GM12878 (cell line): ENCODE measurements around the gene PPP2R5B. TPM values are rescaled to one million over a fixed set of nuclear protein-coding genes. Genes with fewer than 3 reads are reported as not detected.

ENCODE experiments used
- ATAC-seq: fragments of 200-7000 bp; cut with Tn5 transposase; 3 replicates; pipeline ENCODE4 v1.9.1; 2020; ENCODE audit warnings: mild to moderate bottlenecking, moderate library complexity
- BruUV-seq: library from RNA; stranded (reverse); fragments of 400-500 nt; replicated peaks from 2 replicates; lab custom pipeline; 2021; lab: Mats Ljungman, UMichigan
- CTCF ChIA-PET: fragments of 300-600 bp; sonication (Branson Sonifier 250); formaldehyde crosslinking; extraction: SDS; loops from one replicate; lab custom pipeline; 2021; ENCODE audit warnings: inconsistent platforms; lab: Yijun Ruan, JAX
- POLR2A ChIA-PET: fragments of 350-600 bp; formaldehyde crosslinking; extraction: SDS; loops from one replicate; lab custom pipeline; 2021; ENCODE audit warnings: inconsistent platforms; lab: Charles Lee
- RAD21 ChIA-PET: fragments of 300-600 bp; sonication (Branson Sonifier 250); formaldehyde crosslinking; loops from one replicate; lab custom pipeline; 2023; ENCODE audit warnings: antibody characterized with exemption; ENCODE audit not compliant: unreplicated experiment; lab: Charles Lee
- SMC1A ChIA-PET: fragments of 300-600 bp; sonication (Branson Sonifier 250); formaldehyde crosslinking; loops from one replicate; lab custom pipeline; 2023; ENCODE audit not compliant: unreplicated experiment, uncharacterized antibody; lab: Charles Lee
- DNase-seq: peaks from one replicate; pipeline ENCODE4 v3.0.0-alpha.2; 2011; ENCODE audit warnings: low read depth, low spot score
- FAIRE-seq: peaks from 3 replicates; lab custom pipeline; 2011; peaks lifted over from hg19 to GRCh38; lab: Jason Lieb, UNC
- H2AFZ ChIP-seq: 2 replicates; pipeline ENCODE4 v1.6.0; 2011; ENCODE audit warnings: low read depth, low read length, control low read depth; ENCODE audit not compliant: control insufficient read depth
- H3K27ac ChIP-seq: 2 replicates; pipeline ENCODE4 v1.5.1; 2011; ENCODE audit warnings: control low read depth; ENCODE audit not compliant: control insufficient read depth, insufficient read depth
- H3K27me3 ChIP-seq, 2 experiments: replicated peaks in 1 of 2; 2 replicates each; pipeline versions ENCODE4 v1.6.0 to v1.6.1; 2011; ENCODE audit warnings: low read length in 1 of 2; ENCODE audit not compliant: control insufficient read depth in 2 of 2, insufficient read depth in 2 of 2
- H3K36me3 ChIP-seq, 2 experiments: 2 replicates each; pipeline ENCODE4 v1.5.1; 2011; ENCODE audit warnings: low read length in 1 of 2; ENCODE audit not compliant: control insufficient read depth in 2 of 2, insufficient read depth in 2 of 2
- H3K4me1 ChIP-seq: 2 replicates; pipeline ENCODE4 v1.6.1; 2011; ENCODE audit warnings: mild to moderate bottlenecking, low read length, moderate library complexity, mixed read lengths; ENCODE audit not compliant: control insufficient read depth, insufficient read depth
- H3K4me2 ChIP-seq: 2 replicates; pipeline ENCODE4 v1.6.0; 2011; ENCODE audit warnings: control low read depth; ENCODE audit not compliant: control insufficient read depth, insufficient read depth
- H3K4me3 ChIP-seq: fragments of 200-600 bp; sonication (generic); 2 replicates; pipeline ENCODE4 v1.5.1; 2016
- H3K79me2 ChIP-seq: 2 replicates; pipeline ENCODE4 v1.6.0; 2011; ENCODE audit warnings: low read length; ENCODE audit not compliant: control insufficient read depth, insufficient read depth
- H3K9ac ChIP-seq: 2 replicates; pipeline ENCODE4 v1.8.0; 2011; ENCODE audit warnings: low read length, control low read depth, mixed read lengths; ENCODE audit not compliant: control insufficient read depth, insufficient read depth
- H3K9me3 ChIP-seq: replicated peaks from 3 replicates; pipeline ENCODE4 v1.5.1; 2011; ENCODE audit warnings: mild to moderate bottlenecking, low read length; ENCODE audit not compliant: control insufficient read depth, insufficient read depth
- H4K20me1 ChIP-seq: 2 replicates; pipeline ENCODE4 v1.6.0; 2011; ENCODE audit not compliant: control insufficient read depth, insufficient read depth
- ATF7 ChIP-seq: fragments of 450-650 bp; IDR thresholded peaks from 2 replicates; pipeline ENCODE4 v1.6.1; 2016; ENCODE audit warnings: low read depth, mild to moderate bottlenecking
- BACH1 ChIP-seq: fragments of 450-650 bp; IDR thresholded peaks from 2 replicates; pipeline ENCODE4 v1.6.1; 2017; ENCODE audit warnings: mild to moderate bottlenecking, borderline replicate concordance
- MYB ChIP-seq: fragments of 150-350 bp; IDR thresholded peaks from 2 replicates; pipeline ENCODE4 v1.6.1; 2014; ENCODE audit warnings: mild to moderate bottlenecking, low read depth, low read length, borderline replicate concordance
- NRF1 ChIP-seq: conservative IDR thresholded peaks from 2 replicates; pipeline ENCODE4 v1.6.1; 2011; ENCODE audit warnings: mild to moderate bottlenecking, low read depth, low read length, improper control_type of control experiment
- ZNF217 ChIP-seq: fragments of 450-650 bp; IDR thresholded peaks from 2 replicates; pipeline ENCODE4 v1.6.1; 2017; ENCODE audit warnings: antibody characterized with exemption, mild to moderate bottlenecking
- WGBS: methylation state at CpG from one replicate; pipeline ENCODE4 v1.1.6; 2016; ENCODE audit warnings: low lambda C conversion rate; ENCODE audit not compliant: insufficient replicate concordance, insufficient coverage; ENCODE audit errors: missing lambda C conversion rate; 5-methylcytosine and 5-hydroxymethylcytosine counted together
- in situ Hi-C: fragments of 300-500 bp; cut with MboI; formaldehyde crosslinking; loops from 9 replicates; pipeline ENCODE4 v1.14.3; 2018; ENCODE audit warnings: mixed read lengths
- intact Hi-C: fragments of 100-400 bp; cut with micrococcal nuclease; formaldehyde crosslinking; loops from one replicate; pipeline ENCODE4 v1.14.2; 2022; ENCODE audit not compliant: unreplicated experiment
- polyA plus RNA-seq, 11 experiments: library from polyadenylated mRNA; depleted of rRNA in 4 of 11; unstranded in 6 of 11; stranded (reverse) in 5 of 11; fragments of >200 nt; fragmentation: Nextera tagmentation in 4 of 11; fragmentation: Illumina TruSeq in 1 of 11; extraction: Ambion mirVana in 4 of 11; extraction: Trizol in 1 of 11; gene quantifications; 1 replicate in 1 of 11; 2 replicates in 10 of 11; pipeline versions ENCODE4 v1.2.1 to v1.2.3, GENCODE V29; 2011 to 2016; ENCODE audit warnings: inconsistent platforms in 2 of 11, missing spikeins in 2 of 11, low read depth in 1 of 11
- total RNA-seq, 4 experiments: library from RNA; depleted of rRNA in 3 of 4; stranded (reverse); fragments of >200 nt in 3 of 4; fragmentation: Illumina TruSeq in 1 of 4; extraction: Trizol in 1 of 4; gene quantifications; 2 replicates each; pipeline versions ENCODE4 v1.2.1 to v1.2.3, GENCODE V29; 2013 to 2021
- TF ChIP-seq, protein P1 (sequence below): IDR thresholded peaks from 2 replicates; pipeline ENCODE4 v1.6.1; 2011; ENCODE audit warnings: borderline replicate concordance, low read depth, mild to moderate bottlenecking, moderate library complexity, low read length; ENCODE audit not compliant: insufficient read depth, poor library complexity, severe bottlenecking
- TF ChIP-seq, protein P2 (sequence below): IDR thresholded peaks from 2 replicates; pipeline ENCODE4 v1.6.1; 2012; ENCODE audit warnings: improper control_type of control experiment, low read depth, low read length; ENCODE audit not compliant: insufficient replicate concordance

Gene PPP2R5B
- total and polyA plus RNA-seq, 10 of the 15 experiments (the other 5 are each of a cell fraction or from before 2014, with no cell fraction given) = 0.08 to 6.7 (median 2.0) TPM

DNA sequence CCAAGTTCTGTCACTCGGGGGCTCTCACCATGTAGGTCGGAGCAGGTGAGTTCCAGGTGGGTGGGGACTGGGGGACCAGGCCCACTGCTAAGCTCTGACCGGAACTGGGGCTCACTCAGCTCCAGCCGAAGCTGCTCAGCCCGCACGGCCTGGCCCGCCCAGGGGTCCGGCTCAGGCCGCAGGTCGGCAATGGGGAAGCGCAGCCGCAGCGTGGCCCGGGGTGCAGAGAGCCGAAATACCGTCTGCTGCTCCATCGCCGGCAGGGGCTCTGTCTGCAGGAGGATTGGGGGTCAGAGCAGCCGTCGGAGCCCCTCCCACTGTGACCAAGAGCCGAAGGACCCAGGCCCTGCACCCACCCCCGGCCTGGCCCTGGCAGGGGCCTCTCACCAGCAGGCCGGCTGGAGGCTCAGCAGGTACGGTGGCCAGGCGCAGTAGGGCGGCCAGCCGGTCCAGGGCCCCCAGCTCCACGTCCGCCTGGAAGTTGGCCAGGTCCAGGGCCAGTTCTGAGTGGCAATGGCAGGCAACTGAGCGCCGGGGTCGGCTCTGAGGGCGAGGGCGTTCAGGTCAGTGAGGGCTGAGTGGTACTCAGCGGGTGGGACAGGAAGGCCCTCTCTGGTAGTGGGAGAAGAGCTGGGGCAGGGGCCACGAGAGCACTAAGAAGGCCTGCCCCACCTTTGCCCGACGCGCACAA is 14.7 kb upstream of the PPP2R5B start:
- Histone ChIP-seq H3K36me3 (peaks cover 0 to 7% of the 10 kb centered on the region in 2 experiments; a peak in 3 of 4 replicates), H3K27ac (no peak overlapping the region), H3K4me1 (no peaks in the 10 kb centered on the region), H3K79me2 (no peaks in the 10 kb centered on the region), H4K20me1 (no peaks in the 10 kb centered on the region), H3K4me2 (no peak overlapping the region), H2AFZ (no peak overlapping the region), H3K9ac (no peak overlapping the region), H3K9me3 (no peaks in the 10 kb centered on the region), H3K27me3 (no peaks in the 10 kb centered on the region), H3K4me3 (no peak overlapping the region)
- ChIA-PET RAD21 (no interaction called here), CTCF (no interaction called here), POLR2A (no interaction called here), SMC1A (no interaction called here)
- DNase-seq (no peak), FAIRE-seq (no peak), ATAC-seq (no peak)
- intact Hi-C loops (no loop called here), in situ Hi-C loops (no loop called here)
- TF ChIP-seq, protein P1, sequence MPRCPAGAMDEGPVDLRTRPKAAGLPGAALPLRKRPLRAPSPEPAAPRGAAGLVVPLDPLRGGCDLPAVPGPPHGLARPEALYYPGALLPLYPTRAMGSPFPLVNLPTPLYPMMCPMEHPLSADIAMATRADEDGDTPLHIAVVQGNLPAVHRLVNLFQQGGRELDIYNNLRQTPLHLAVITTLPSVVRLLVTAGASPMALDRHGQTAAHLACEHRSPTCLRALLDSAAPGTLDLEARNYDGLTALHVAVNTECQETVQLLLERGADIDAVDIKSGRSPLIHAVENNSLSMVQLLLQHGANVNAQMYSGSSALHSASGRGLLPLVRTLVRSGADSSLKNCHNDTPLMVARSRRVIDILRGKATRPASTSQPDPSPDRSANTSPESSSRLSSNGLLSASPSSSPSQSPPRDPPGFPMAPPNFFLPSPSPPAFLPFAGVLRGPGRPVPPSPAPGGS = no peak
- TF ChIP-seq NRF1 = no peak
- no peak for TF ChIP-seq ZNF217
- BruUV-seq = no TSS peak
- WGBS = 92% methylated on average over 37 of the region's 39 CpGs

DNA sequence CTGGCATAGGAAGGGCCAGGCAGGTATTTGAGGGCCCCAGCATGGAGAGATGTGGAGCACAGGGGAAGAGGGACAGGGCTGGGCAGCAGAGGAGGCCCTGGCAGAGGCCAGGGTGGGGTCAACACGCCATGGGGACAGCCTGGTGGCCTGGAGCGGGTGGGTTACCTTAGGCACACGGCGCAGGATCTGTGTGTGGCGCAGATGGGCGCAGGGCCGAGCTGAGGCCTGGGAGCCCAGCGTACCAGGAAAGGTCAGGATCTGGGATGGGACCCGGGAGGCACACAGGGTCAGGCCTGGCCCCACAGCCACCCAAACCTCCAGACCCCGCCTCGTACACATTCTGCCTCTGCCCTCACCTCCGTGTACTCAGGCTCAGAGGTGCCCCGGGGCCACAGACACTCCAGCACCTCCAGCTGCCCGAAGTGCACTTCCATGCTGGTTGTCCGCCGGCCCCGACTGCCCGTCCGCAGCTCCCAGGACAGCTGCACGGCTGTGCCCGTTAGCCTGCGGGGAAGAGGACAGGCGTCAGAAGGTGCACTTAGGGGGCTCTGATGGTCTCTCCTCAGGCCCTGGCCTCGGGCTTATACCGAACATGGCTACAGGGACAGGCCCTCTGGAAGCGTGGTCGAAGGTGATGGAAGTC is 13.9 kb upstream of the PPP2R5B start:
- ATAC-seq (no peak), FAIRE-seq (no peak), DNase-seq (no peak)
- no peaks in the 10 kb centered on the region; the same call in 1 of the 2 replicates for H3K79me2 ChIP-seq
- H3K36me3 ChIP-seq = peaks cover 0 to 7% of the 10 kb centered on the region in 2 experiments; a peak in 3 of 4 replicates
- in situ Hi-C loops (no loop called here), intact Hi-C loops (no loop called here)
- SMC1A ChIA-PET = no interaction called here
- BruUV-seq = no TSS peak
- H3K27me3 ChIP-seq = no peaks in the 10 kb centered on the region
- no peaks in the 10 kb centered on the region for H4K20me1 ChIP-seq
- RAD21 ChIA-PET = no interaction called here
- no peak overlapping the region for H2AFZ ChIP-seq
- POLR2A ChIA-PET = interaction anchor here (0.5 kb wide), 1 partner anchor 169 kb away, joined by 4 read pairs; no protein-coding TSS in a partner anchor
- CTCF ChIA-PET = interaction anchor here (1.6 kb wide), 1 partner anchor 63 kb away, joined by 4 read pairs; no protein-coding TSS in a partner anchor
- no peaks in the 10 kb centered on the region for H3K9me3 ChIP-seq
- no peaks in the 10 kb centered on the region; the same call in 1 of the 2 replicates for H3K4me1 ChIP-seq
- H3K9ac ChIP-seq = no peak overlapping the region
- WGBS = 90% methylated on average over 24 of the region's 27 CpGs
- H3K4me3 ChIP-seq = no peak overlapping the region
- H3K4me2 ChIP-seq = no peak overlapping the region
- H3K27ac ChIP-seq = no peak overlapping the region
- TF ChIP-seq MYB = no peak
- TF ChIP-seq, protein P2, sequence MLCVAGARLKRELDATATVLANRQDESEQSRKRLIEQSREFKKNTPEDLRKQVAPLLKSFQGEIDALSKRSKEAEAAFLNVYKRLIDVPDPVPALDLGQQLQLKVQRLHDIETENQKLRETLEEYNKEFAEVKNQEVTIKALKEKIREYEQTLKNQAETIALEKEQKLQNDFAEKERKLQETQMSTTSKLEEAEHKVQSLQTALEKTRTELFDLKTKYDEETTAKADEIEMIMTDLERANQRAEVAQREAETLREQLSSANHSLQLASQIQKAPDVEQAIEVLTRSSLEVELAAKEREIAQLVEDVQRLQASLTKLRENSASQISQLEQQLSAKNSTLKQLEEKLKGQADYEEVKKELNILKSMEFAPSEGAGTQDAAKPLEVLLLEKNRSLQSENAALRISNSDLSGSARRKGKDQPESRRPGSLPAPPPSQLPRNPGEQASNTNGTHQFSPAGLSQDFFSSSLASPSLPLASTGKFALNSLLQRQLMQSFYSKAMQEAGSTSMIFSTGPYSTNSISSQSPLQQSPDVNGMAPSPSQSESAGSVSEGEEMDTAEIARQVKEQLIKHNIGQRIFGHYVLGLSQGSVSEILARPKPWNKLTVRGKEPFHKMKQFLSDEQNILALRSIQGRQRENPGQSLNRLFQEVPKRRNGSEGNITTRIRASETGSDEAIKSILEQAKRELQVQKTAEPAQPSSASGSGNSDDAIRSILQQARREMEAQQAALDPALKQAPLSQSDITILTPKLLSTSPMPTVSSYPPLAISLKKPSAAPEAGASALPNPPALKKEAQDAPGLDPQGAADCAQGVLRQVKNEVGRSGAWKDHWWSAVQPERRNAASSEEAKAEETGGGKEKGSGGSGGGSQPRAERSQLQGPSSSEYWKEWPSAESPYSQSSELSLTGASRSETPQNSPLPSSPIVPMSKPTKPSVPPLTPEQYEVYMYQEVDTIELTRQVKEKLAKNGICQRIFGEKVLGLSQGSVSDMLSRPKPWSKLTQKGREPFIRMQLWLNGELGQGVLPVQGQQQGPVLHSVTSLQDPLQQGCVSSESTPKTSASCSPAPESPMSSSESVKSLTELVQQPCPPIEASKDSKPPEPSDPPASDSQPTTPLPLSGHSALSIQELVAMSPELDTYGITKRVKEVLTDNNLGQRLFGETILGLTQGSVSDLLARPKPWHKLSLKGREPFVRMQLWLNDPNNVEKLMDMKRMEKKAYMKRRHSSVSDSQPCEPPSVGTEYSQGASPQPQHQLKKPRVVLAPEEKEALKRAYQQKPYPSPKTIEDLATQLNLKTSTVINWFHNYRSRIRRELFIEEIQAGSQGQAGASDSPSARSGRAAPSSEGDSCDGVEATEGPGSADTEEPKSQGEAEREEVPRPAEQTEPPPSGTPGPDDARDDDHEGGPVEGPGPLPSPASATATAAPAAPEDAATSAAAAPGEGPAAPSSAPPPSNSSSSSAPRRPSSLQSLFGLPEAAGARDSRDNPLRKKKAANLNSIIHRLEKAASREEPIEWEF = no peak
- TF ChIP-seq BACH1 = no peak
- no peak for TF ChIP-seq ATF7
